Neuronal stem cell (in vitro differentiated cells): ENCODE measurements around the gene MYOCD.

Experiments used
- DNase-seq: peaks from one replicate; pipeline ENCODE4 v3.0.0-alpha.2; 2013; ENCODE audit warnings: low spot score
- H2AFZ ChIP-seq: one replicate; pipeline ENCODE4 v1.6.1; 2013; ENCODE audit warnings: mild to moderate bottlenecking, low read length, inconsistent platforms
- H2AK5ac ChIP-seq: 2 replicates; pipeline ENCODE4 v1.6.1; 2013; ENCODE audit warnings: low read depth, mild to moderate bottlenecking, inconsistent platforms, low read length, moderate library complexity, mixed read lengths
- H2BK120ac ChIP-seq: 2 replicates; pipeline ENCODE4 v1.6.1; 2013; ENCODE audit warnings: low read depth, mild to moderate bottlenecking, inconsistent platforms, low read length, moderate library complexity, mixed read lengths
- H2BK12ac ChIP-seq: one replicate; pipeline ENCODE4 v1.6.1; 2013; ENCODE audit warnings: low read length, inconsistent platforms
- H2BK15ac ChIP-seq: 2 replicates; pipeline ENCODE4 v1.6.1; 2013; ENCODE audit warnings: mild to moderate bottlenecking, low read length, inconsistent platforms, mixed read lengths
- H2BK5ac ChIP-seq: one replicate; pipeline ENCODE4 v1.6.1; 2013; ENCODE audit warnings: inconsistent platforms, mild to moderate bottlenecking, low read length, moderate library complexity
- H3K14ac ChIP-seq: one replicate; pipeline ENCODE4 v1.6.1; 2013; ENCODE audit warnings: low read length, inconsistent platforms
- H3K18ac ChIP-seq: 2 replicates; pipeline ENCODE4 v1.6.1; 2013; ENCODE audit warnings: low read length, inconsistent platforms
- H3K23ac ChIP-seq: 2 replicates; pipeline ENCODE4 v1.6.1; 2013; ENCODE audit warnings: low read depth, mild to moderate bottlenecking, mixed read lengths, low read length, inconsistent platforms; ENCODE audit not compliant: poor library complexity
- H3K27ac ChIP-seq: replicated peaks from 3 replicates; pipeline ENCODE4 v1.5.1; 2013; ENCODE audit warnings: low read length, inconsistent platforms
- H3K27me3 ChIP-seq, 3 experiments: 2 replicates each; pipeline ENCODE4 v1.6.1; 2013; ENCODE audit warnings: low read length in 3 of 3, mild to moderate bottlenecking in 2 of 3, inconsistent platforms in 1 of 3, low read depth in 1 of 3, mixed read lengths in 1 of 3, moderate library complexity in 1 of 3; ENCODE audit not compliant: control insufficient read depth in 3 of 3, insufficient read depth in 3 of 3
- H3K36me3 ChIP-seq, 2 donors: replicated peaks in 1 of 2; 2 replicates each; pipeline ENCODE4 v1.6.1; 2013; ENCODE audit warnings: low read length in 2 of 2; ENCODE audit not compliant: control insufficient read depth in 2 of 2, insufficient read depth in 2 of 2
- H3K4ac ChIP-seq: 2 replicates; pipeline ENCODE4 v1.6.1; 2013; ENCODE audit warnings: inconsistent platforms, mild to moderate bottlenecking, low read length, moderate library complexity
- H3K4me1 ChIP-seq, 2 donors: 1 replicate in 1 of 2; 2 replicates in 1 of 2; pipeline ENCODE4 v1.6.1; 2013; ENCODE audit warnings: low read length in 2 of 2, low read depth in 1 of 2; ENCODE audit not compliant: control insufficient read depth in 2 of 2, insufficient read depth in 1 of 2
- H3K4me2 ChIP-seq: one replicate; pipeline ENCODE4 v1.6.1; 2013; ENCODE audit warnings: mild to moderate bottlenecking, low read length, inconsistent platforms; ENCODE audit not compliant: insufficient read depth, poor library complexity, severe bottlenecking
- H3K4me3 ChIP-seq, 2 donors: 2 replicates each; pipeline ENCODE4 v1.5.1; 2013; ENCODE audit warnings: low read length in 2 of 2, mild to moderate bottlenecking in 2 of 2, inconsistent platforms in 1 of 2, moderate library complexity in 1 of 2
- H3K79me1 ChIP-seq: one replicate; pipeline ENCODE4 v1.6.1; 2013; ENCODE audit warnings: low read depth, mild to moderate bottlenecking, inconsistent platforms, low read length, moderate library complexity
- H3K9ac ChIP-seq: one replicate; pipeline ENCODE4 v1.6.1; 2013; ENCODE audit warnings: mild to moderate bottlenecking, low read depth, low read length, inconsistent platforms; ENCODE audit not compliant: poor library complexity
- H3K9me3 ChIP-seq, 2 donors: replicated peaks in 1 of 2; 2 replicates each; pipeline versions ENCODE3 to v1.6.1; 2013; ENCODE audit warnings: low read length in 2 of 2, mild to moderate bottlenecking in 2 of 2, inconsistent platforms in 1 of 2, low read depth in 1 of 2, mixed read lengths in 1 of 2, moderate library complexity in 1 of 2; ENCODE audit not compliant: control insufficient read depth in 2 of 2, insufficient read depth in 1 of 2
- H4K8ac ChIP-seq: one replicate; pipeline ENCODE4 v1.6.1; 2013; ENCODE audit warnings: low read depth, mild to moderate bottlenecking, inconsistent platforms, low read length, moderate library complexity
- H4K91ac ChIP-seq: one replicate; pipeline ENCODE4 v1.6.1; 2013; ENCODE audit warnings: low read length, low read depth, mild to moderate bottlenecking, inconsistent platforms; ENCODE audit not compliant: poor library complexity
- WGBS, 2 donors: extraction: QIAGEN DNeasy Blood & Tissue Kit; methylation state at CpG; one replicate each; pipeline ENCODE4 v1.1.7; 2013; ENCODE audit warnings: missing lambda C conversion rate in 2 of 2, mixed read lengths in 1 of 2; ENCODE audit not compliant: insufficient read length in 2 of 2, insufficient replicate concordance in 1 of 2; ENCODE audit errors: extremely low coverage in 2 of 2; 5-methylcytosine and 5-hydroxymethylcytosine counted together

Gene MYOCD

GRCh38 chr17:12671906-12672305, 6.2 kb downstream of the MYOCD start:
- no peak overlapping the region for H4K91ac ChIP-seq
- H3K4ac ChIP-seq: no peak overlapping the region
- no peak overlapping the region for H2AFZ ChIP-seq
- H3K4me2 ChIP-seq: no peak overlapping the region
- WGBS, 2 donors: no CpG with 5 or more reads among the region's 2 CpGs
- no peak overlapping the region for H2BK120ac ChIP-seq
- no peaks in the 10 kb centered on the region for H3K9me3 ChIP-seq
- no peak overlapping the region for H3K14ac ChIP-seq
- H3K9ac ChIP-seq: no peak overlapping the region
- no peak overlapping the region for H4K8ac ChIP-seq
- H2BK15ac ChIP-seq: no peak overlapping the region
- no peak overlapping the region for H3K4me3 ChIP-seq
- DNase-seq: no peak
- no peaks in the 10 kb centered on the region for H3K36me3 ChIP-seq
- no peaks in the 10 kb centered on the region for H3K79me1 ChIP-seq
- H3K27me3 ChIP-seq: peaks cover 0 to 13% (median 0%) of the 10 kb centered on the region in 3 experiments
- H3K18ac ChIP-seq: no peak overlapping the region
- H3K23ac ChIP-seq: no peak overlapping the region
- H2BK12ac ChIP-seq: no peak overlapping the region
- H3K4me1 ChIP-seq: no peaks in the 10 kb centered on the region
- no peak overlapping the region for H3K27ac ChIP-seq
- no peak overlapping the region for H2BK5ac ChIP-seq
- H2AK5ac ChIP-seq: no peak overlapping the region

GRCh38 chr17:12672947-12673346, 7.3 kb downstream of the MYOCD start:
- H2AK5ac ChIP-seq: no peak overlapping the region
- no CpG with 5 or more reads among the region's 2 CpGs for WGBS, 2 donors
- H3K18ac ChIP-seq: no peak overlapping the region
- no peak overlapping the region for H3K4me2 ChIP-seq
- H3K27ac ChIP-seq: no peak overlapping the region
- H2BK12ac ChIP-seq: no peak overlapping the region
- H3K79me1 ChIP-seq: no peaks in the 10 kb centered on the region
- no peak overlapping the region for H2BK5ac ChIP-seq
- no peak overlapping the region for H2BK15ac ChIP-seq
- no peak overlapping the region for H3K14ac ChIP-seq
- H3K9me3 ChIP-seq: no peaks in the 10 kb centered on the region
- no peaks in the 10 kb centered on the region for H3K36me3 ChIP-seq
- H3K9ac ChIP-seq: no peak overlapping the region
- H3K4ac ChIP-seq: no peak overlapping the region
- no peaks in the 10 kb centered on the region for H3K4me1 ChIP-seq
- no peak overlapping the region for H4K91ac ChIP-seq
- DNase-seq: no peak
- H2BK120ac ChIP-seq: no peak overlapping the region
- H4K8ac ChIP-seq: no peak overlapping the region
- H3K4me3 ChIP-seq: no peak overlapping the region
- H3K23ac ChIP-seq: no peak overlapping the region
- H3K27me3 ChIP-seq: peaks cover 0 to 3% (median 0%) of the 10 kb centered on the region in 3 experiments
- H2AFZ ChIP-seq: no peak overlapping the region

- no peak overlapping the region for H3K9ac ChIP-seq
- no peaks in the 10 kb centered on the region for H3K36me3 ChIP-seq
- H3K4me3 ChIP-seq: no peak overlapping the region
- no peak overlapping the region for H2BK120ac ChIP-seq
- no peak for DNase-seq
- no peak overlapping the region for H2BK15ac ChIP-seq
- H3K27me3 ChIP-seq: no peaks in the 10 kb centered on the region
- no peak overlapping the region for H3K27ac ChIP-seq
- no peak overlapping the region for H2AFZ ChIP-seq
- no peak overlapping the region for H2AK5ac ChIP-seq
- no peak overlapping the region for H4K8ac ChIP-seq
- no peak overlapping the region for H3K4ac ChIP-seq
- no peak overlapping the region for H3K18ac ChIP-seq
- H3K79me1 ChIP-seq: no peaks in the 10 kb centered on the region
- H3K4me2 ChIP-seq: no peak overlapping the region
- WGBS, 2 donors: no CpG with 5 or more reads among the region's 3 CpGs
- H2BK5ac ChIP-seq: no peak overlapping the region
- no peak overlapping the region for H2BK12ac ChIP-seq
- H3K14ac ChIP-seq: no peak overlapping the region
- no peaks in the 10 kb centered on the region for H3K4me1 ChIP-seq
- no peak overlapping the region for H3K23ac ChIP-seq
- H4K91ac ChIP-seq: no peak overlapping the region
- H3K9me3 ChIP-seq: no peaks in the 10 kb centered on the region
Observed at GRCh38 chr17:12673788-12674187, 8.1 kb downstream of the MYOCD start.

GRCh38 chr17:12680407-12680897, 14.8 kb downstream of the MYOCD start:
- Histone ChIP-seq H3K79me1 (no peaks in the 10 kb centered on the region), H3K4me3 (no peak overlapping the region), H3K4me1 (peaks cover 0 to 1% of the 10 kb centered on the region in 2 donors), H2BK5ac (no peak overlapping the region), H4K8ac (no peak overlapping the region), H3K18ac (no peak overlapping the region), H3K9ac (no peak overlapping the region), H2BK120ac (no peak overlapping the region), H2BK15ac (no peak overlapping the region), H4K91ac (no peak overlapping the region), H3K36me3 (no peaks in the 10 kb centered on the region), H3K14ac (no peak overlapping the region), H2AK5ac (no peak overlapping the region), H2BK12ac (no peak overlapping the region), H3K4me2 (no peak overlapping the region), H3K9me3 (no peaks in the 10 kb centered on the region), H2AFZ (no peak overlapping the region), H3K27ac (no peak overlapping the region), H3K23ac (no peak overlapping the region), H3K27me3 (no peaks in the 10 kb centered on the region), H3K4ac (no peak overlapping the region)
- WGBS, 2 donors: no CpG with 5 or more reads among the region's 14 CpGs
- no peak for DNase-seq
